GM19351 (cell line): Measurements from ENCODE around the gene MEGF9.
"Not testable (repeated sequence)": the region's sequence is repeated elsewhere in the genome, so short reads cannot be mapped to it uniquely, and the experiment has no call there.

ENCODE experiments used
- ATAC-seq: cut with Tn5 transposase; IDR thresholded peaks from one replicate; pipeline ENCODE4 v1.9.1; 2021; ENCODE audit warnings: mild to moderate bottlenecking, moderate library complexity; ENCODE audit not compliant: unreplicated experiment

MEGF9 gene

DNA sequence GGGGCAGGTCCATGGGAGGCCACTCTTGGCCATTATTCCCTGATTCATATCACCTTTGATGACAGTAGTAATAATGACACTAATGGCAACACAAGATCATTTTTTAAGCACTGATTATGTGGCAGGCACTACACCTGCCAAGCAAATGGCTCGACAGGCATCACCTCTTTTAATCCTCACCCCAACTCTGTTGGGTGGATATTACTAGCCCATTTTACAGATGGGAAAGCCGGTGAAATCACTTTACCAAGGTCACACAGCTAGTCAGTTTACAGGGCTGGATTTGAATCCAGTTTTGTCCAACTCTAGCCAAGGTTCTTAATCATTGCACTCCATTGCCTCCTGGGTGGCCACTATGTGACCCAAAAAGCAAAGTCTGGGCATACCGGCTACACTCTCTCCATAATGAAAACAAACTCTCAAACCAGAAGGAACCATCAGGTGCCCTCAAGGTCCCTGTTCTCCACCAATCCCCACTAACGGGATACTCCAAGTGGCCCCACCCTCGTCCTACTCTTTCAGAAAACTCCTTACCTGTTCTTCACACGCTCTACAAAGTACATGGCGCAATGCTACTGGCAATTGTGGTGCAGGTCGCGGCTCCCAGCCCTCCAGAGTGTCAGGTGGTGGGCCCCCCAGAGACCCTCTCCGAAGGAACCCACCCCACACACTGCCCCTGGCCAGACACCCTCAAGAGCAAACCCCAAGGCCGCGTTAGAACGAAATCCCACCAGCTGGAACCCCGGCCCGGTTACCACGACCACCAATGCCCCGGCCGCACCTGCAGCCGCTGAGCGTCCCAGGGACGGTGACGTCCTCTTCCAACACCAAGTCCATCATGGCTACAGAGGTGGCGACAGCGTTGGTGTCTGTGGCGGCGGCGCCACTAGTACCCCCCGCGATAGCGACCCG is 134.9 kb downstream of the MEGF9 start:
- peak; percentile 39 for ATAC-seq

DNA sequence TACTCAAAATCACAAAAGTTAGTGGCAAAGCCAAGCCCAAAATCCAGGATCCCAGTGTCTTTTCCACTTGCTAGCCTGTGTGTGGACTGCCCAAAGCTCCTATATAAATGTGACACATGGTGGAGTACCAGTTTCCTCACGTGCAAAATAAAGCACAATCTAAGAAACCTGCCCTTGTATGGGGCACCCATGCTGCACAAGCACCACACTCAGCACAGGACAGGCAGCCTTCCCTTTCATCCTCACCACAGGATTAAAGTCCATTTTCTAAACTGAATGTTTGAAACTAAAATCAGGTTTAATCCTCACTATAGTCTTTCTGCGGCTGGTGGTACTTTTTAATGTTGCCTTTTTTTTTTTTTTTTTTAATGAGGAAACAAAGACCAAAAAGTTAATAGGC is 139.8 kb downstream of the MEGF9 start:
- ATAC-seq: no peak

DNA sequence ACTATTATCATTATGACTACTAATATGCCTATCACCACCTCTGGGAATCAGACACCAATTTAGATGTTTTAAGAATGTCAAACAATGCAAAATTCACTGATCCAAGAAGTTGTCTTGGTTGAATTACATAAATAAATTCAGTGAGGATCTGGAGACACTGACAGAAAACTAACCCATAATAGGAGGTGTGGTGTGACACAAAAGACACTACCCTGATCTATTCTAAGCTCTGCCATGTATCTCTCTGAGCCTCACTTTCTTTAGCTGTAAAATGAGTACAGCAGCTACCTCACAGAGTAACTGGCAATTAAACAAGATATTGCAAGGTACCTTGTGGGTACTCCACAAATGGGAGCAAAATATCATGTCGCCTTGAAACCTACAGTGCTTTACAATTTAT is 141.8 kb downstream of the MEGF9 start:
- ATAC-seq: no peak

DNA sequence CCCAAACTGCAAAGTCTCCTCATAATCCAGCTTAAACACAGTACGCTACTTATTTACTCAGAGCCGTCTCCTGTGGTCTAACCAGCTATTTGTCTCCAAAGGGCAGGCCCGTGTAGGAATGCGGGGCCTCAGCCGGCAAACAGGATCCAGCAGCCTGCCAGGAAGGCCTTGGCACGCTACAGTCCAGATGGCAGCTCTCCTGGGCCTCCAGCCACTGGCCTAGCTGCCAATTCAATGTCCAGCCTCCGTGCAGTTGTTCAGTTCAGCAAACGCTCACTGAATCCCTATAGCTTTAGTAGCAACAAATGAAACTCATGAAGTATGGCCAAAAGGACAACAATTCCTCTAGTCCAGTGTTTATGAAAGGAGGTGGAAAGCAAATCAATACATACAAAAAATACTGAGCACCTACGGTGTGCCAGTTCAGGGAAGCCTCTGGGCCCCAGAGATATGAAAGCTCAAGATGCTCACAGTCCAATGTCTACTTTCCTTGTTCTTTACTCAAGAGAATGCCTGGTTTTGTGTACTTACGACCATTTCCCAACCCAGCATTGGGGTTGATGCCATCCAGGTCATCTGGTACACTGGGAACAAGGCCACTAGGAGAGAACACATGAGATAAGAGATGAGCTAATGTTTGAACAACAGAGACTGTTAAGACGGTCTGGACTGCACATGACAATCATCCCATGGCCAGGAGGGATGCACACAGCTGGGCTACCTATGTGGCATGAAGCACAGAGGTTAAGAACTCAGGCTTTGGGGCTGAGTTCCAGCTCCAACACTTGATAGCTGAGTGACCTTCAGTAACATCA is 142.6 kb downstream of the MEGF9 start:
- no peak for ATAC-seq

DNA sequence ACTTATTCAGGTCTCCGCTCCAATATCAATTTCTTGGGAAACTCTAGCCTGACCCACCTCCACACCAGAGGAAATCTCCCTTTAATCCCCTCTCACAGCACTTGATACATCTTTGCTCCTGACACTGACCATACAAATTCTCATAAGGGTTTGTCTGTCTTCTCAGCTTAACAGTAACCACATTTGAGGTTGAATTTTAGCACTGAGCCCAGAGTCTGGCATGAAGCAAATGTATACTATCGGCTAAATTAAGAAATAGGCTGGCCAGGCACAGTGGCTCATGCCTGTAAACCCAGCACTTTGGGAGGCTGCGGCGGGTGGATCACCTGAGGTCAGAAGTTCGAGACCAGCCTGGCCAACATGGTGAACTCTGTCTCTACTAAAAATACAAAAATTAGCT is 144.0 kb downstream of the MEGF9 start:
- no peak for ATAC-seq

DNA sequence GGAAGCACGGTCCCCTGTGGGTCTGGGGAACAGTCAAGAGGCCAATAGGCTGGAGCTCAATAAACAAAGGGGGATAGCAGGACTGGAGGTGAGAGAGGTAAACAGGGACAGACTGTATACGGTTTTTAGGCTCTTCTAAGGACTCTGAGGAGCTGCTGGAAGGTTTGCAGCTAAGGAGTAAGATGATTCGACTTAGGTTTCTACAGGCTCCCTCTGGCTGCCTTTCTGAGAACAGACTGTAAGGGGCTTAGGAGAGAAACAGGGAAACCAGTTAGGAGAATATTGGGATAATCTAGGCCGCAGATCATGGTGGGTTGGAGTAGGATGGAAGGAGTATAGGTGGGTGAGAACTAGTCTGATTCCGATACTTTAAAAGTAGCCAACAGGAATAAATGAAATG is 144.7 kb downstream of the MEGF9 start:
- no peak for ATAC-seq

DNA sequence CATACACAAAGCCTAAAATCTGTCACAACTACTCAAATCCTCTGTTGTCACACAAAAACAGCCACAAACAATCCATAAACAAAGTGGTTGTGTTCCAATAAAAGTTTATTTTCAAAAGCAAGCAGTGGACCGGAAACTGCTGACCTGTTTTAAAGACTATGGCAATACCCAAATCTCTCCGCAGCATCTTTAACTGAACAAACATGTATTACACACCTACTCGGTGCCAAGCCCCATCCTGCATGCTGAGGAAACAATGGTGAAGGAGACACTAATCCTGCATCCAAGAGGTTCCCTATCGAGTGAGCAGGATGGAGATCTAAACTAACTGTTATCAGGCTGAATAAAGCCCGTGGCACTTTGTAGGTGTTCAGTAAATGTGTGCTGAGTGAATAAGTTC is 145.5 kb downstream of the MEGF9 start:
- ATAC-seq: no peak

DNA sequence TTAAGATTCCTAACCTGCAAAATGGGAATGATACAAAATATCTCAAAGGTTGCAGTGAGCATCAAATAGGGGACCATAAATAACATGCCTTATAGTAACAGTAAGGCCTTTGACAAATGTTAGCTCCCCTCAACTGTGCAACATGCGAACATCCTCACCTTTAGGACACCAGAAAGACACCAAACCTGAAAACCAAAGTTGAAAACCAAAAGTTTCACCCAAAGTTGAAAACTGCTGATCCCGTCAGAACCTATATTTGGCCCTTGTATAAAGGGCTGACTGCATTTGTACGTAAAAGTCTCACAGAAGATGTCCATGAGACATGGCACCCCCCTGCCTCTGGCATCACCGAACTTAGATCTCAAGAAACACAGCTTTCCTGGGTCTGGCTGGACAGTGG is 146.4 kb downstream of the MEGF9 start:
- no peak for ATAC-seq

DNA sequence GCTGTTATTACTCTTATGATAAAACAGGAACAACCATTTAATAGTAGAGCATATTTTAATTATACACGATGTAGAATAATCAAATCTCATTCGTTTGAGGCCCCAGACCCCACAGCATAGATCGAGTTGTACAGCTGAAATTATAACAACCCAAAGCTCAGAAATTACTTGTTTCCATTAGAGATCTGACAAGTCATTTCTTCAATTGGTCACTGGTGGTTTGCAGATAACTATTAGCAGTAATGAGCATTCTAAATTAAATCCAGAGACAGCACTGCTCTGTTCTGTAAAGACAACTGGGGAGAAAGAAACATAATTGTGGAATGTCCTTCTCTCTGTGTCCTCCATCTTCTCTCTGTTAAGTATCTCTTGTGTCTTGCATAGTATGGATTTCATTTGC is 147.2 kb downstream of the MEGF9 start:
- ATAC-seq: no peak

DNA sequence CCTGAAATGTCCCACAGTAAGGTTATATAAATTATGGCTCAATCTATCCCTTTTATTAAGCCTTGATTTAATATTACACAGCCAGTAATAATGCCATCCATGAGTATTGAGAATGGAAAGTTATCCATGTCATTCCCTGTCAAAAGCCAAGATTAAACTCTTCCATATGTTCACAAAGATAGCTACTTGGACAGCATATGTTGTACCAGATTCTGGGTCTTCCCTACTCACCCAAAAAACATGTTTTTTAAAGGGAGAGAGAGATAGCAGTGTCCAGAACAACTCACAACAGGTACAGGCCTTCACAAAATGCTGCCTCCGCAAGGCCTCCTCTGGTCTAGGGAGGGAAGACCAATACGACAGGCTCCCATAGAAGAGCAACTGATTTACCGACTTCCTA is 149.7 kb downstream of the MEGF9 start:
- ATAC-seq: no peak

DNA sequence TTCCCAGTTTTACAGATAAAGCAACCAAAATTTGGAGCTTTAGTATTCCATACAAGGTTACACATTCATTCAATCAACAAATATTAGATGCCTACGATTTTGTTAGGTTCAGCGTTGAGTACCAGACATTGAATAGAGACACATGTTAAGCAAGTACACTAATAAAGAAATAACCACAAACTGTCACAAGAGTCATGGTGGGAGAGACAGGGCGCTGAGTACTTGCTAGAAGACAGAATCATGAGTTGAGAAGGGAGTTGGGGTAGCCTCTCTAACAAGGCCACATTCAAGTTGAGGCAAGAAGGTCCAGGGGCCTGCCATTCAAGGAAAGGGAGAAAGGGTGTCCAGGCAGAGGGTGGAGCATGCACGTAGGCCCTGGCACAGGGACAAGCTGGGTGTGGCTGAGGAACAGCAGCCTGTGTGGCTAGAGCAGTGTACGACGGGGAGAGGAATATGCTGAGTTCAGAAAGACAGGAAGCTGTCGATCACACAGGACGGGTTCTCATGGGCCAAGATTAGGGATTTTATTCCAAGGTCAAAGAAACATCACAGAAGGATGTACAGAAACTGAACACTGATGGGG is 151.3 kb downstream of the MEGF9 start:
- no peak for ATAC-seq

DNA sequence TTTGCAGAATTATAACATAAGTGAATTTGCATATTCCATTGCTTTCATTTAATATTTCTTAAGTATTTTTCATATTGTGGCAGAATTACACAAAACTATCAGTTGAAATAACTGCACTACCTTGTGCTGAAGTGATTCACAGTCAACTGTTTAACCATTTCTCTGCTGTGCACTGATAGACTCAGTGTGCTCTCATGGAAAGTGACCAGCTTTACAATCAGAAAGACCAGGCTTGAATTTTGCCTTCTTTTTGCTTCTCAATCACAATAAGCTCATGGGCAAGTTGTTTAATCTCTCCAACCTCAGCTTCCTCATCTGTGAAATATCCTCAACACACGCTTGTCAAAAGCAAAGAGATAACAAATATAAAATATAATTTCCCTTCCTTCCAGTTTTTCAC is 152.6 kb downstream of the MEGF9 start:
- ATAC-seq: no peak

DNA sequence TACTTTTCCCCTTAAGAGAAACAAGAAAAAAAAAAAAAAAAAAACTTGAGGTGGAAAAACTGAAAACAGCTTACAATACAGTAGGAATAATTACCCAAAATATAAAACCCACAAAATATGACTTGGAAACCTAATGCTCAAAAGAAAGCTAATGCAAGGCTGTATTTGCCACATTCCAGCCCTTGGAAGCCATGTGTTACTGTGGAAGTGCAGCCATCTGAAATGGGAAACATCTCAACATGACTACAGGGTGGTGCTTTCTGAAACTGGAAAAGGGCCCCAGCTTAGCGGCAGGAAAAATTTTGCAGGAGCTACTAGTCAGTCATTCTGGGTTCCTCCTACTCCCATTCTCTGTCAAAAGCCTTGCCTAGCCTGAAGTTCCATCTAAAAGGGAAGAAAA is 154.7 kb downstream of the MEGF9 start:
- no peak for ATAC-seq

DNA sequence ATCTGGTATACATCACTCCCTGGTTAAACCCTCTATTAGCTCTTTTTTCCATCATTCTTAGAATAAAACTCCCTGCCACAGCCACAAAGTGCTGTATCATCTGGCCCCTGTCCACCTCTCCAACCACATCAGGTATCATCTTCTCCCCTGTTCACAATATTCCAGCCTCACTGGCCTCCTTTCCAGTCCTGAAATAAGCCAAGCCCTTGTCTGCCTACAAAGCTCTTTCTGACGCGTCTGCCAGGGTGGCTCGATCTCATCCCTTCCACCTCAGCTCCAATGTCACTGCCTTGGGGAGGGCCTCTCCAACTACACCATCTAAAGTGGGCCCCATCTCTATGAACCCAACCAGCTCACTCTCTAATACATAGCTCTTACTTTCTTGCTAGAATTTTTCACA is 155.8 kb downstream of the MEGF9 start:
- no peak for ATAC-seq

DNA sequence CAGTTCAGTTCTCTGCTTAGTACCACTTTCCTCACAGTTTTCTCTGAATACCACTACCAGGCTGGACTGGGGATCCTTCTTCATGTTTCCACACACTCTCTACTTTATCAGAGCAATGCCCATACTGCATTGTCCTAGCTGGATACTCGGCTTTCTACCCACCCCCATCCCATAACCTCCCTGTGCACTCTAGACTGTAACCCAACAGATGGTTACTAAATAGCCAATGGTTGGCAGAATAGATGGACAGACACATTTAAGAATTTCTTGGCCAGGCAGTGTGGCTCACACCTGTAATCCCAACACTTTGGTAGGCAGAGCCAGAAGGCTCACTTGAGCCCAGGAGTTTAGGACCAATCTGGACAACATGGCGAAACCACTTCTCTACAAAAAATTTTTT is 157.1 kb downstream of the MEGF9 start:
- no peak for ATAC-seq

DNA sequence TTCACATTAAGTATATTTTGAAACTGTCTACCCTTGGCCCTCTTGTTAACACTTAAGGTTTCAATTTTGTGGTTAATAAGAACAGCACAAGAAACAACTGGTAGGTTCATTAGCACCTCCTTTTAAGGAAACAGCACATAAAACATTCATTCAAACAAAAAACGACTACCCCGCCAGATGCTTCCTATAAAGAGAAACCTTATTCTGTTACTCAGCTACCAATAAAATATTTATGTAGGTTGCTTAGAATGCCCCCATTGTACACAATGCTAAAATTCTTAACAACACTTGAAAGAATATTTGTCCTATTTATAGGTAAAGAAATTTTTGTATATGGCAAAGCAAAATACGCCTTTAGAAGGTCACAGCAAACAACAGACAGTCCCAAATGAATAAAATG is 157.5 kb downstream of the MEGF9 start:
- no peak for ATAC-seq

DNA sequence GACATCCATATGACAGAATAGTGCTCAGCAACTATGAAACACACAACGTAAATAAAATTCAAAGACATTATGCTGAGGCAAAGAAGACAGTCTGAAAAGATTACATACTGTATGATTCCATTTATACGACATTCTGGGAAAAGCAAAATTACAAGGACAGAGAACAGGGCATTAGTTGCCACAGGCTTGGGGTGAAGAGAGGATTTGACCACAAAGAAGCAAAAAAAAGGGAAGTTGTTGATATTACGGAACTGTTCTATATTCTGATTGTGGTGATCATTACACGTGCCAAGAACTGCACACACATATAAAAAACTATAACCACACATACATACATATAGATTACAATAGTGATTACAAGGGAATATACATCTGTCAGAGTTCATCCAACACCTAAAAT is 158.4 kb downstream of the MEGF9 start:
- no peak for ATAC-seq

DNA sequence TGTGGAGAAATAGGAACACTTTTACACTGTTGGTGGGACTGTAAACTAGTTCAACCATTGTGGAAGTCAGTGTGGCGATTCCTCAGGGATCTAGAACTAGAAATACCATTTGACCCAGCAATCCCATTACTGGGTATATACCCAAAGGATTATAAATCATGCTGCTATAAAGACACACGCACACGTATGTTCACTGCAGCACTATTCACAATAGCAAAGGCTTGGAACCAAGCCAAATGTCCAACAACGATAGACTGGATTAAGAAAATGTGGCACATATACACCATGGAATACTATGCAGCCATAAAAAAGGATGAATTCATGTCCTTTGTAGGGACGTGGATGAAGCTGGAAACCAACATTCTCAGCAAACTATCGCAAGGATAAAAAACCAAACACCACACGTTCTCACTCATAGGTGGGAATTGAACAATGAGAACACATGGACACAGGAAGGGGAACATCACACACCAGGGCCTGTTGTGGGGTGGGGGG is 162.0 kb downstream of the MEGF9 start:
- not testable (repeated sequence) for ATAC-seq
